ENCODE data around the gene COMMD6. TPM values are rescaled to one million over a fixed set of nuclear protein-coding genes. Genes with fewer than 3 reads are reported as not detected.

COMMD6 gene
- total and polyA plus RNA-seq, 2 experiments from 2014 or later: 34.9 to 339 TPM

DNA sequence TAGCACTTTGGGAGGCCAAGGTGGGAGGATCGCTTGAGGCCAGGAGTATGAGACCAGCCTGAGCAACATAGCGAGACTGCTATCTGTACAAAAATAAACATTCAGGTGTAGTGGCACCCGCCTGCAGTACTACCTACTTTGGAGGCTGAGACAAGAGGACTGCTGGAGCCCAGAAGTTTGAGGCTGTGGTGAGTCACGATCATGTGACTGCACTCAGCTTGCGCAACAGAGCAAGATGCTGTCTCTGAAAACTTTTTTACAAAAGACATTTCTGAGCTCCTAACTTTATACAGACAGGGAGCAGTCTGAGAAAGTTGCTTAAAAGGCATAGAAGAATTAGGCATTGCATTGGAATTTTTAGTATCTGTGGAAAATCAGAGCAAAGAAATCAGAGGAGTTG lies 45.3 kb downstream of the COMMD6 start (continued):
- TF ChIP-seq, protein P1, sequence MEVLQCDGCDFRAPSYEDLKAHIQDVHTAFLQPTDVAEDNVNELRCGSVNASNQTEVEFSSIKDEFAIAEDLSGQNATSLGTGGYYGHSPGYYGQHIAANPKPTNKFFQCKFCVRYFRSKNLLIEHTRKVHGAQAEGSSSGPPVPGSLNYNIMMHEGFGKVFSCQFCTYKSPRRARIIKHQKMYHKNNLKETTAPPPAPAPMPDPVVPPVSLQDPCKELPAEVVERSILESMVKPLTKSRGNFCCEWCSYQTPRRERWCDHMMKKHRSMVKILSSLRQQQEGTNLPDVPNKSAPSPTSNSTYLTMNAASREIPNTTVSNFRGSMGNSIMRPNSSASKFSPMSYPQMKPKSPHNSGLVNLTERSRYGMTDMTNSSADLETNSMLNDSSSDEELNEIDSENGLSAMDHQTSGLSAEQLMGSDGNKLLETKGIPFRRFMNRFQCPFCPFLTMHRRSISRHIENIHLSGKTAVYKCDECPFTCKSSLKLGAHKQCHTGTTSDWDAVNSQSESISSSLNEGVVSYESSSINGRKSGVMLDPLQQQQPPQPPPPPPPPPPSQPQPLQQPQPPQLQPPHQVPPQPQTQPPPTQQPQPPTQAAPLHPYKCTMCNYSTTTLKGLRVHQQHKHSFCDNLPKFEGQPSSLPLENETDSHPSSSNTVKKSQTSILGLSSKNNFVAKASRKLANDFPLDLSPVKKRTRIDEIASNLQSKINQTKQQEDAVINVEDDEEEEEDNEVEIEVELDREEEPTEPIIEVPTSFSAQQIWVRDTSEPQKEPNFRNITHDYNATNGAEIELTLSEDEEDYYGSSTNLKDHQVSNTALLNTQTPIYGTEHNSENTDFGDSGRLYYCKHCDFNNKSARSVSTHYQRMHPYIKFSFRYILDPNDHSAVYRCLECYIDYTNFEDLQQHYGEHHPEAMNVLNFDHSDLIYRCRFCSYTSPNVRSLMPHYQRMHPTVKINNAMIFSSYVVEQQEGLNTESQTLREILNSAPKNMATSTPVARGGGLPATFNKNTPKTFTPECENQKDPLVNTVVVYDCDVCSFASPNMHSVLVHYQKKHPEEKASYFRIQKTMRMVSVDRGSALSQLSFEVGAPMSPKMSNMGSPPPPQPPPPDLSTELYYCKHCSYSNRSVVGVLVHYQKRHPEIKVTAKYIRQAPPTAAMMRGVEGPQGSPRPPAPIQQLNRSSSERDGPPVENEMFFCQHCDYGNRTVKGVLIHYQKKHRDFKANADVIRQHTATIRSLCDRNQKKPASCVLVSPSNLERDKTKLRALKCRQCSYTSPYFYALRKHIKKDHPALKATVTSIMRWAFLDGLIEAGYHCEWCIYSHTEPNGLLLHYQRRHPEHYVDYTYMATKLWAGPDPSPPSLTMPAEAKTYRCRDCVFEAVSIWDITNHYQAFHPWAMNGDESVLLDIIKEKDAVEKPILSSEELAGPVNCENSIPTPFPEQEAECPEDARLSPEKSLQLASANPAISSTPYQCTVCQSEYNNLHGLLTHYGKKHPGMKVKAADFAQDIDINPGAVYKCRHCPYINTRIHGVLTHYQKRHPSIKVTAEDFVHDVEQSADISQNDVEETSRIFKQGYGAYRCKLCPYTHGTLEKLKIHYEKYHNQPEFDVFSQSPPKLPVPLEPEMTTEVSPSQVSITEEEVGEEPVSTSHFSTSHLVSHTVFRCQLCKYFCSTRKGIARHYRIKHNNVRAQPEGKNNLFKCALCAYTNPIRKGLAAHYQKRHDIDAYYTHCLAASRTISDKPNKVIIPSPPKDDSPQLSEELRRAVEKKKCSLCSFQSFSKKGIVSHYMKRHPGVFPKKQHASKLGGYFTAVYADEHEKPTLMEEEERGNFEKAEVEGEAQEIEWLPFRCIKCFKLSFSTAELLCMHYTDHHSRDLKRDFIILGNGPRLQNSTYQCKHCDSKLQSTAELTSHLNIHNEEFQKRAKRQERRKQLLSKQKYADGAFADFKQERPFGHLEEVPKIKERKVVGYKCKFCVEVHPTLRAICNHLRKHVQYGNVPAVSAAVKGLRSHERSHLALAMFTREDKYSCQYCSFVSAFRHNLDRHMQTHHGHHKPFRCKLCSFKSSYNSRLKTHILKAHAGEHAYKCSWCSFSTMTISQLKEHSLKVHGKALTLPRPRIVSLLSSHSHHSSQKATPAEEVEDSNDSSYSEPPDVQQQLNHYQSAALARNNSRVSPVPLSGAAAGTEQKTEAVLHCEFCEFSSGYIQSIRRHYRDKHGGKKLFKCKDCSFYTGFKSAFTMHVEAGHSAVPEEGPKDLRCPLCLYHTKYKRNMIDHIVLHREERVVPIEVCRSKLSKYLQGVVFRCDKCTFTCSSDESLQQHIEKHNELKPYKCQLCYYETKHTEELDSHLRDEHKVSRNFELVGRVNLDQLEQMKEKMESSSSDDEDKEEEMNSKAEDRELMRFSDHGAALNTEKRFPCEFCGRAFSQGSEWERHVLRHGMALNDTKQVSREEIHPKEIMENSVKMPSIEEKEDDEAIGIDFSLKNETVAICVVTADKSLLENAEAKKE (CRISPR knock-in tag; IDR thresholded peaks at IDR 0.05): no peak
- TF ChIP-seq, protein P2, sequence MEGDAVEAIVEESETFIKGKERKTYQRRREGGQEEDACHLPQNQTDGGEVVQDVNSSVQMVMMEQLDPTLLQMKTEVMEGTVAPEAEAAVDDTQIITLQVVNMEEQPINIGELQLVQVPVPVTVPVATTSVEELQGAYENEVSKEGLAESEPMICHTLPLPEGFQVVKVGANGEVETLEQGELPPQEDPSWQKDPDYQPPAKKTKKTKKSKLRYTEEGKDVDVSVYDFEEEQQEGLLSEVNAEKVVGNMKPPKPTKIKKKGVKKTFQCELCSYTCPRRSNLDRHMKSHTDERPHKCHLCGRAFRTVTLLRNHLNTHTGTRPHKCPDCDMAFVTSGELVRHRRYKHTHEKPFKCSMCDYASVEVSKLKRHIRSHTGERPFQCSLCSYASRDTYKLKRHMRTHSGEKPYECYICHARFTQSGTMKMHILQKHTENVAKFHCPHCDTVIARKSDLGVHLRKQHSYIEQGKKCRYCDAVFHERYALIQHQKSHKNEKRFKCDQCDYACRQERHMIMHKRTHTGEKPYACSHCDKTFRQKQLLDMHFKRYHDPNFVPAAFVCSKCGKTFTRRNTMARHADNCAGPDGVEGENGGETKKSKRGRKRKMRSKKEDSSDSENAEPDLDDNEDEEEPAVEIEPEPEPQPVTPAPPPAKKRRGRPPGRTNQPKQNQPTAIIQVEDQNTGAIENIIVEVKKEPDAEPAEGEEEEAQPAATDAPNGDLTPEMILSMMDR (conservative IDR thresholded peaks at IDR 0.05; ENCODE audit: low read depth in 2 of 2): no peak
- TF ChIP-seq, protein P3, sequence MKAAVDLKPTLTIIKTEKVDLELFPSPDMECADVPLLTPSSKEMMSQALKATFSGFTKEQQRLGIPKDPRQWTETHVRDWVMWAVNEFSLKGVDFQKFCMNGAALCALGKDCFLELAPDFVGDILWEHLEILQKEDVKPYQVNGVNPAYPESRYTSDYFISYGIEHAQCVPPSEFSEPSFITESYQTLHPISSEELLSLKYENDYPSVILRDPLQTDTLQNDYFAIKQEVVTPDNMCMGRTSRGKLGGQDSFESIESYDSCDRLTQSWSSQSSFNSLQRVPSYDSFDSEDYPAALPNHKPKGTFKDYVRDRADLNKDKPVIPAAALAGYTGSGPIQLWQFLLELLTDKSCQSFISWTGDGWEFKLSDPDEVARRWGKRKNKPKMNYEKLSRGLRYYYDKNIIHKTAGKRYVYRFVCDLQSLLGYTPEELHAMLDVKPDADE (IDR thresholded peaks at IDR 0.05): no peak
- TF ChIP-seq JUNB (IDR thresholded peaks at IDR 0.05; ENCODE audit: unreplicated experiment): no peak
- TF ChIP-seq STAT1 (IDR thresholded peaks at IDR 0.05; ENCODE audit: unreplicated experiment): no peak
- no peak for TF ChIP-seq ZNF114 (CRISPR knock-in tag; IDR thresholded peaks at IDR 0.05)
- TF ChIP-seq EZH2phosphoT487 (IDR thresholded peaks at IDR 0.05; ENCODE audit: unreplicated experiment): no peak

DNA sequence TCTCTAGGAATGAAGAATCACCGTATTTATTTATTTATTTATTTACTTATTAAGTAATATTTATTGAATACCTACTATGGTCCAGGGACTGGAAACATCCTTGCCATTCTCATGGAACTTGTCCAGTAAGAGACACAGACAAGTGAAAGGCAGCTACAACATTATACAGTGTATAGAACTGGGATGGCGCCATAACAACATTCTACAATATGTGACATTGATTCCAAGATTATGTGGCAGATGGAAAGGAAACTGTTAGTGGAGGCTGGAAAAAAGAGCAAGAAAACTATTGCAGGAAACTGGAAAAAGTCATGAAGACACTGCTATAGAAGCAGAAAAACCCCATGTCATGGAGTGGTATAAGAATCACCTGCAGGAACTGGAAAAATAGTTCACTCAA lies 46.3 kb downstream of the COMMD6 start:
- Histone ChIP-seq H3K79me2 (replicated peaks; ENCODE audit: insufficient read depth) (no peaks in the 10 kb centered on the region), H3K4me1 (ENCODE audit: insufficient read depth) (no peaks in the 10 kb centered on the region), H3K4me3 (no peak overlapping the region), H3K27ac (ENCODE audit: low read depth) (no peak overlapping the region), H3K36me3 (ENCODE audit: insufficient read depth) (no peaks in the 10 kb centered on the region), H3K4me2 (no peak overlapping the region), H4K20me1 (replicated peaks; ENCODE audit: insufficient read depth) (no peaks in the 10 kb centered on the region), H3K9me2 (ENCODE audit: insufficient read depth) (no peaks in the 10 kb centered on the region), H3F3A (replicated peaks; ENCODE audit: low read depth) (no peaks in the 10 kb centered on the region), H2AFZ (no peak overlapping the region), H3K27me3 (ENCODE audit: insufficient read depth) (no peaks in the 10 kb centered on the region)
- Mint-ChIP-seq H3K4me1 (no peaks in the 10 kb centered on the region), H3K9me3 (no peaks in the 10 kb centered on the region), H3K27me3 (ENCODE audit: insufficient read depth, low read depth, poor library complexity) (no peaks in the 10 kb centered on the region), H3K27ac (no peak overlapping the region), H3K36me3 (ENCODE audit: low read depth) (no peaks in the 10 kb centered on the region), H3K4me3 (no peak overlapping the region)
- TF ChIP-seq, protein P2 (conservative IDR thresholded peaks at IDR 0.05; ENCODE audit: low read depth in 2 of 2): no peak
- TF ChIP-seq CREB1 (CRISPR knock-in tag; IDR thresholded peaks at IDR 0.05; ENCODE audit: low read depth) (no peak), STAT1 (IDR thresholded peaks at IDR 0.05; ENCODE audit: unreplicated experiment) (no peak)
- no peak for DNase-seq (ENCODE audit: low spot score)
- ATAC-seq: no peak
